ENCODE results near the gene ADH5. TPM values are rescaled to one million over a fixed set of nuclear protein-coding genes. Genes with fewer than 3 reads are reported as not detected.
A peak's percentile ranks its signal among the peaks of the same experiment; 100 is the strongest.

The ADH5 gene
- total and polyA plus RNA-seq, 10 of the 15 experiments (the other 5 are each of a cell fraction or from before 2014, with no cell fraction given) = 48.5 to 159 (median 95.3) TPM

GRCh38 chr4:99088481-99089365, at the start of gene ADH5 (continued):
- TF ChIP-seq ZNF687 (IDR thresholded peaks at IDR 0.05) (peak; percentile 53; the same call in 1 of the 2 replicates), SMARCA5 (IDR thresholded peaks at IDR 0.05) (no peak), MYC (IDR thresholded peaks at IDR 0.05; ENCODE audit: insufficient read depth, insufficient read length, insufficient replicate concordance, low read length, severe bottlenecking) (no peak), YY1 (IDR thresholded peaks at IDR 0.05; ENCODE audit: low read depth, low read length) (peak; percentile 93), CHD2 (IDR thresholded peaks at IDR 0.05; ENCODE audit: borderline replicate concordance, low read depth, low read length) (no peak), NBN (IDR thresholded peaks at IDR 0.05) (0 out of 2 replicates have a peak, but pooled peaks have one; percentile 35), ZBTB33 (IDR thresholded peaks at IDR 0.05) (no peak), PAX5 (IDR thresholded peaks at IDR 0.05; ENCODE audit: borderline replicate concordance, low read depth, low read length) (no peak), SKIL (IDR thresholded peaks at IDR 0.05; ENCODE audit: low read depth, poor library complexity, severe bottlenecking) (peak; percentile 35), ZNF592 (IDR thresholded peaks at IDR 0.05) (no peak), HSF1 (IDR thresholded peaks at IDR 0.05; ENCODE audit: low read depth, low read length) (no peak), SUZ12 (IDR thresholded peaks at IDR 0.05; ENCODE audit: unreplicated experiment) (no peak), TARDBP (IDR thresholded peaks at IDR 0.05; ENCODE audit: borderline replicate concordance) (no peak)

All from GM12878 (cell line).